PFSK-1 (cell line): ENCODE results near the gene SFMBT2.

Source experiments
- FOXP2 ChIP-seq: optimal IDR thresholded peaks from 2 replicates; pipeline ENCODE3; 2011; ENCODE audit warnings: borderline replicate concordance, control low read depth, inconsistent platforms; ENCODE audit not compliant: insufficient read depth; ENCODE audit errors: extremely low read length, extremely low read depth
- POLR2AphosphoS5 ChIP-seq: IDR thresholded peaks from 2 replicates; pipeline ENCODE4 v1.6.1; 2012; ENCODE audit warnings: low read depth, mild to moderate bottlenecking, control low read depth, low read length, moderate library complexity
- SIN3A ChIP-seq: IDR thresholded peaks from 2 replicates; pipeline ENCODE4 v1.6.1; 2012; ENCODE audit warnings: mild to moderate bottlenecking, low read length, moderate library complexity, borderline replicate concordance; ENCODE audit not compliant: insufficient read depth
- TAF1 ChIP-seq: IDR thresholded peaks from 2 replicates; pipeline ENCODE4 v1.6.1; 2012; ENCODE audit warnings: low read length, control low read depth, borderline replicate concordance; ENCODE audit not compliant: insufficient read depth
- TF ChIP-seq, protein P1 (sequence below), 2 experiments: IDR thresholded peaks; 2 replicates each; pipeline versions ENCODE4 v1.6.1 to v1.8.0; 2011 to 2012; ENCODE audit warnings: low read depth in 2 of 2, low read length in 2 of 2, control low read depth in 1 of 2, inconsistent platforms in 1 of 2, mild to moderate bottlenecking in 1 of 2, moderate library complexity in 1 of 2; ENCODE audit not compliant: insufficient read depth in 1 of 2

DNA sequence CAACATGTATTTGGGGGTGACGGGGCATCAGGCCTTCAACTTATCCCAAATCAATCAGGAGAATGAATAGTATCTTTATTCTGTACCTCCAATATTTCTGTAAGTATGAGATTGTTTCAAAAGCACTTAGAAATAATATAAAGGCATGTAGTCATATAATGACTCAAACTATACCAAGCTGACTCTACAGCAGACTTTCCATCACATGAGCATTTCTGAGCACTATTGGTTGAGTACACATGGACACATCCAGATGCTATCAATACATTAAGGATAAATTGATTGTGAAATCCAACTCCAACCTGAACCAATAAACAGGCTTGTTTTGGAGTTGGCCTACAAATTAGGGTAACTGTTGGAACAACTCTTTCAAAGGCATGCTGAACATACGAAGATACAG, 229.4 kb downstream of the SFMBT2 start:
- TF ChIP-seq TAF1 (no peak), POLR2AphosphoS5 (no peak), SIN3A (no peak), FOXP2 (no peak)
- TF ChIP-seq, protein P1, sequence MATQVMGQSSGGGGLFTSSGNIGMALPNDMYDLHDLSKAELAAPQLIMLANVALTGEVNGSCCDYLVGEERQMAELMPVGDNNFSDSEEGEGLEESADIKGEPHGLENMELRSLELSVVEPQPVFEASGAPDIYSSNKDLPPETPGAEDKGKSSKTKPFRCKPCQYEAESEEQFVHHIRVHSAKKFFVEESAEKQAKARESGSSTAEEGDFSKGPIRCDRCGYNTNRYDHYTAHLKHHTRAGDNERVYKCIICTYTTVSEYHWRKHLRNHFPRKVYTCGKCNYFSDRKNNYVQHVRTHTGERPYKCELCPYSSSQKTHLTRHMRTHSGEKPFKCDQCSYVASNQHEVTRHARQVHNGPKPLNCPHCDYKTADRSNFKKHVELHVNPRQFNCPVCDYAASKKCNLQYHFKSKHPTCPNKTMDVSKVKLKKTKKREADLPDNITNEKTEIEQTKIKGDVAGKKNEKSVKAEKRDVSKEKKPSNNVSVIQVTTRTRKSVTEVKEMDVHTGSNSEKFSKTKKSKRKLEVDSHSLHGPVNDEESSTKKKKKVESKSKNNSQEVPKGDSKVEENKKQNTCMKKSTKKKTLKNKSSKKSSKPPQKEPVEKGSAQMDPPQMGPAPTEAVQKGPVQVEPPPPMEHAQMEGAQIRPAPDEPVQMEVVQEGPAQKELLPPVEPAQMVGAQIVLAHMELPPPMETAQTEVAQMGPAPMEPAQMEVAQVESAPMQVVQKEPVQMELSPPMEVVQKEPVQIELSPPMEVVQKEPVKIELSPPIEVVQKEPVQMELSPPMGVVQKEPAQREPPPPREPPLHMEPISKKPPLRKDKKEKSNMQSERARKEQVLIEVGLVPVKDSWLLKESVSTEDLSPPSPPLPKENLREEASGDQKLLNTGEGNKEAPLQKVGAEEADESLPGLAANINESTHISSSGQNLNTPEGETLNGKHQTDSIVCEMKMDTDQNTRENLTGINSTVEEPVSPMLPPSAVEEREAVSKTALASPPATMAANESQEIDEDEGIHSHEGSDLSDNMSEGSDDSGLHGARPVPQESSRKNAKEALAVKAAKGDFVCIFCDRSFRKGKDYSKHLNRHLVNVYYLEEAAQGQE (IDR thresholded peaks at IDR 0.05; ENCODE audit: insufficient read depth in 1 of 2, low read depth in 2 of 2, low read length in 2 of 2) = no peak
